ENCODE measurements around the gene NEUROD1.

NEUROD1 gene

GRCh38 chr2:181672255-181673008 lies 7.9 kb downstream of the NEUROD1 start:
- H3K4me2 ChIP-seq: no peak overlapping the region

GRCh38 chr2:181670632-181671031 lies 9.7 kb downstream of the NEUROD1 start:
- no peaks in the 10 kb centered on the region for H4K20me1 ChIP-seq (ENCODE audit: insufficient read depth)
- H3K27me3 ChIP-seq (ENCODE audit: insufficient read depth, low read depth): no peaks in the 10 kb centered on the region
- no peak for TF ChIP-seq CTCF (conservative IDR thresholded peaks at IDR 0.05; ENCODE audit: low read depth, low read length)

More at GRCh38 chr2:181672255-181673008, 7.9 kb downstream of the NEUROD1 start:
- Histone ChIP-seq H2AFZ (ENCODE audit: low read depth) (no peak overlapping the region), H3K79me2 (ENCODE audit: insufficient read depth, low read depth) (no peaks in the 10 kb centered on the region), H3K4me3 (IDR thresholded peaks at IDR 0.05; ENCODE audit: insufficient read depth, low read depth, low read length) (no peak overlapping the region), H3K36me3 (ENCODE audit: insufficient read depth) (no peaks in the 10 kb centered on the region), H3K4me1 (ENCODE audit: low read depth, poor library complexity, severe bottlenecking) (no peaks in the 10 kb centered on the region), H3K27ac (no peak overlapping the region), H3K27me3 (ENCODE audit: insufficient read depth, low read depth) (no peaks in the 10 kb centered on the region), H4K20me1 (ENCODE audit: insufficient read depth) (no peaks in the 10 kb centered on the region), H3K9ac (no peak overlapping the region)
- TF ChIP-seq CTCF (conservative IDR thresholded peaks at IDR 0.05; ENCODE audit: low read depth, low read length): no peak

GRCh38 chr2:181667234-181667633 lies 13.1 kb downstream of the NEUROD1 start:
- no peak overlapping the region for H3K27ac ChIP-seq
- no peaks in the 10 kb centered on the region for H3K36me3 ChIP-seq (ENCODE audit: insufficient read depth)
- no peak overlapping the region for H3K4me2 ChIP-seq
- no peak overlapping the region for H3K4me3 ChIP-seq (IDR thresholded peaks at IDR 0.05; ENCODE audit: insufficient read depth, low read depth, low read length)
- H3K27me3 ChIP-seq (ENCODE audit: insufficient read depth, low read depth): no peaks in the 10 kb centered on the region
- no peak for TF ChIP-seq CTCF (conservative IDR thresholded peaks at IDR 0.05; ENCODE audit: low read depth, low read length)
- no peaks in the 10 kb centered on the region for H4K20me1 ChIP-seq (ENCODE audit: insufficient read depth)
- H3K79me2 ChIP-seq (ENCODE audit: insufficient read depth, low read depth): no peaks in the 10 kb centered on the region
- no peak overlapping the region for H2AFZ ChIP-seq (ENCODE audit: low read depth)
- H3K9ac ChIP-seq: no peak overlapping the region
- no peaks in the 10 kb centered on the region for H3K4me1 ChIP-seq (ENCODE audit: low read depth, poor library complexity, severe bottlenecking)

More at GRCh38 chr2:181670632-181671031, 9.7 kb downstream of the NEUROD1 start:
- Histone ChIP-seq H3K4me1 (ENCODE audit: low read depth, poor library complexity, severe bottlenecking) (no peaks in the 10 kb centered on the region), H3K36me3 (ENCODE audit: insufficient read depth) (no peaks in the 10 kb centered on the region), H2AFZ (ENCODE audit: low read depth) (no peak overlapping the region), H3K9ac (no peak overlapping the region), H3K79me2 (ENCODE audit: insufficient read depth, low read depth) (no peaks in the 10 kb centered on the region), H3K4me3 (IDR thresholded peaks at IDR 0.05; ENCODE audit: insufficient read depth, low read depth, low read length) (no peak overlapping the region), H3K27ac (no peak overlapping the region), H3K4me2 (no peak overlapping the region)

- Histone ChIP-seq H3K4me2 (no peak overlapping the region), H3K27ac (no peak overlapping the region), H3K27me3 (ENCODE audit: insufficient read depth, low read depth) (no peaks in the 10 kb centered on the region), H3K79me2 (ENCODE audit: insufficient read depth, low read depth) (no peaks in the 10 kb centered on the region), H3K4me1 (ENCODE audit: low read depth, poor library complexity, severe bottlenecking) (no peaks in the 10 kb centered on the region), H3K4me3 (IDR thresholded peaks at IDR 0.05; ENCODE audit: insufficient read depth, low read depth, low read length) (no peak overlapping the region), H3K9ac (no peak overlapping the region), H3K36me3 (ENCODE audit: insufficient read depth) (no peaks in the 10 kb centered on the region), H2AFZ (ENCODE audit: low read depth) (no peak overlapping the region), H4K20me1 (ENCODE audit: insufficient read depth) (no peaks in the 10 kb centered on the region)
- TF ChIP-seq CTCF (conservative IDR thresholded peaks at IDR 0.05; ENCODE audit: low read depth, low read length): no peak
These were observed 18.0 kb downstream of the NEUROD1 start for GRCh38 chr2:181662287-181662686.
